ENCODE data around the gene OBSCN.

DNA sequence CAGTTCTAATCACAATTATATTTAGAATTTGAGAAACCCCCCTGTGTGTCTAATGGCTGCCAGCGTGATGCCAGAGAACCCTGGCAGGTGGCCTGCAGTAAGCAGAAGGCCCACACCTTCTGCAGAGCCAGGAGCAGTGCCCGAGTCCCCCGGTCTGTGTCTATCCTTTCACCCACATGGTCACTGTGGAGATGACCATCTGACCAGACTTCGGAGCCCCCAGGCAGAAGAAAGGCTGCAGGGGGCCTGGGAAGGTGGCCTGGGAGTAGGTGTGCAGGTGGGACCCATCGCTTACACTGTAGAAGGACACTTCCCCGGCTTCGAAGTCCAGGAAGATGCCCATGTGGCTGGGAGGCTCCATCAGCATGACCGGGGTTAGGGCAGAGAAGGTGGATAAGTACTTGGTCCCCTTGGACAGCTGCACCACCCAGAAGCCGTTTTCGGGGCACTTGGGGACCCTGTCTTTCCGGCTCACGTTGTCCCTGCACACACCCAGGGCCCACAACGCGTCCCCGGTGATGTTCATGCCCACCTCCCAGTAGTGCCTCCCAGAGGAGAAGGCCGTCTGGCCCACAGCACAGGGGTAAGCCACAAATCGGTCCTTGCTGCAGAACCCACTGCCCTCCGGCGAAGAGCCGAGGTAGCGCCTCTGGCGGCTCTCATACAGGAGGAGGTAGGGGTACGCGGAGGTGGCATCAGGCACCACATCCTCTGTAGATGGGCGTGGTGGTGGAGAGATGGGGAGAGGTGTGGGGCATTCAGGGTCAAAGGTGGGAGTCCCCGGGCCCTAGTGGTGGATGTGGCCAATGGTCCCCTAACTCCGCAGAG is 200.4 kb downstream of the OBSCN start:
- TF ChIP-seq FOXA1 (IDR thresholded peaks at IDR 0.05) = no peak
- TF ChIP-seq FOXM1 (IDR thresholded peaks at IDR 0.05; ENCODE audit: borderline replicate concordance) = no peak
- no peak for TF ChIP-seq LEF1 (IDR thresholded peaks at IDR 0.05; ENCODE audit: borderline replicate concordance)
- TF ChIP-seq ARNT (IDR thresholded peaks at IDR 0.05) = no peak

Data from HEK293T (cell line).